ENCODE results near the gene RPL39L. TPM values are rescaled to one million over a fixed set of nuclear protein-coding genes. Genes with fewer than 3 reads are reported as not detected.

Gene RPL39L
- total RNA-seq = 10 to 100 TPM; 12.6 to 13.4 TPM

GRCh38 chr3:187139126-187139894 lies at the start of gene RPL39L:
Gene RPL39L (minus strand): TSS chr3:187139496. CDS start chr3:187121300, 18,196 bp downstream.

Other genes starting within 250 kb of the RPL39L start
- 100 to 1,000 TPM; 153 TPM for gene ST6GAL1, start 209.0 kb downstream of the RPL39L start, total RNA-seq
- not detected for gene RTP1, start 58.0 kb upstream of the RPL39L start, total RNA-seq
- gene MASP1, start 152.2 kb upstream of the RPL39L start, total RNA-seq = not detected
- 10 to 100 TPM; 10.6 to 10.9 TPM for gene RTP4, start 228.9 kb upstream of the RPL39L start, total RNA-seq